Activated naive CD4-positive, alpha-beta T cell treated with anti-CD3 and anti-CD28 coated beads, Interleukin-2, amount 50 U/mL, for 24 hours (primary cell): ENCODE measurements around the gene TRIM29.

Experiments
- H3K27ac Mint-ChIP-seq: one replicate; pipeline ENCODE4 v1.8.0; 2021; ENCODE audit warnings: mild to moderate bottlenecking, mixed read lengths
- H3K27me3 Mint-ChIP-seq: one replicate; pipeline ENCODE4 v1.8.0; 2021; ENCODE audit warnings: mixed read lengths
- H3K36me3 Mint-ChIP-seq: one replicate; pipeline ENCODE4 v1.8.0; 2021; ENCODE audit warnings: mixed read lengths
- H3K4me1 Mint-ChIP-seq: one replicate; pipeline ENCODE4 v1.8.0; 2021; ENCODE audit warnings: mixed read lengths
- H3K4me3 Mint-ChIP-seq: one replicate; pipeline ENCODE4 v1.8.0; 2021; ENCODE audit warnings: mild to moderate bottlenecking, mixed read lengths
- H3K9me3 Mint-ChIP-seq: one replicate; pipeline ENCODE4 v1.8.0; 2021; ENCODE audit warnings: mixed read lengths

The TRIM29 gene

DNA sequence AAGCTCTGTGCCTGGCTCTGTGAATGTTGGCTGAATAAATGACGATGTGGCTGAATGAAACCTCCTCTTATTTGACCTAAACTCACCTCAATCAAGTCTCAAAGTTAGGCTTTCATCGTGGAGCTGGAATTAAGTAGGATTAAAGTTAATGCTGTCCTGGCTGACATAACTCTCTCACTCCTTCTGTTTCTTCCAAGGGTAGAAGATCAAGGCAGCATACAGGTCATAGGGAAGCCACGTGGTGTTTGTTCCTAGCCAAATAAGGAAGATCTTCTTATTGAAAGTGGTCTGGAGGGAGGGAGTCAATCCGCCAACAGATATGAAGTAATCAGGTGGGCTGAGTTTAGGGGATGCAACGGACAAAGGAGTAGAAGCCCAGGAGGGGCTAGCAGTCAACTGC is 59.5 kb downstream of the TRIM29 start:
- no peaks in the 10 kb centered on the region for H3K9me3 Mint-ChIP-seq
- no peaks in the 10 kb centered on the region for H3K4me1 Mint-ChIP-seq
- H3K27me3 Mint-ChIP-seq = peaks cover 11% of the 10 kb centered on the region
- no peak overlapping the region for H3K4me3 Mint-ChIP-seq
- no peak overlapping the region for H3K27ac Mint-ChIP-seq
- H3K36me3 Mint-ChIP-seq = peaks cover 3% of the 10 kb centered on the region

- H3K27ac Mint-ChIP-seq = no peak overlapping the region
- H3K36me3 Mint-ChIP-seq = no peaks in the 10 kb centered on the region
- H3K4me1 Mint-ChIP-seq = no peaks in the 10 kb centered on the region
- H3K9me3 Mint-ChIP-seq = no peaks in the 10 kb centered on the region
- peaks cover 9% of the 10 kb centered on the region for H3K27me3 Mint-ChIP-seq
- no peak overlapping the region for H3K4me3 Mint-ChIP-seq
Measured at GRCh38 chr11:120074076-120074475, 63.8 kb downstream of the TRIM29 start.

DNA sequence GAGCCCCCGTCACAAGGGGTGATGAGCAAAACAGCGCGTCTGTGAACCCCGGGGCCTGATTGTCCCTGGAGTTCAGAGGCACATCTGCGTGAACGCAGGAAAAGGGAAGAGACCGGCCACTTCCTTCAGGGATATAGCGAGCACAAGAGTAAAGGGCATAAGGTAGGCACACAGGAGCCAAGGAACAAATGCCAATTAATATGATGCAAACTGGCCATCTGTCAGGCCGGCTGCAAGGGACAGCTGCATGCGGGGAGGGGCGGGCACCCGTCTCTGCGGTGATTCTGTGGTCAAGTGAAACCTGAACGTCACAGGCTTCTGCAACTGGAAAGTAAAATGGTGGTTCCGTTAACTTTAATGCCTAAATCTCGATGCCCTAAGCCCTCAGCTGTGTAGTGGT is 64.7 kb downstream of the TRIM29 start:
- Mint-ChIP-seq H3K9me3 (no peaks in the 10 kb centered on the region), H3K4me1 (no peaks in the 10 kb centered on the region), H3K27me3 (peaks cover 10% of the 10 kb centered on the region)

DNA sequence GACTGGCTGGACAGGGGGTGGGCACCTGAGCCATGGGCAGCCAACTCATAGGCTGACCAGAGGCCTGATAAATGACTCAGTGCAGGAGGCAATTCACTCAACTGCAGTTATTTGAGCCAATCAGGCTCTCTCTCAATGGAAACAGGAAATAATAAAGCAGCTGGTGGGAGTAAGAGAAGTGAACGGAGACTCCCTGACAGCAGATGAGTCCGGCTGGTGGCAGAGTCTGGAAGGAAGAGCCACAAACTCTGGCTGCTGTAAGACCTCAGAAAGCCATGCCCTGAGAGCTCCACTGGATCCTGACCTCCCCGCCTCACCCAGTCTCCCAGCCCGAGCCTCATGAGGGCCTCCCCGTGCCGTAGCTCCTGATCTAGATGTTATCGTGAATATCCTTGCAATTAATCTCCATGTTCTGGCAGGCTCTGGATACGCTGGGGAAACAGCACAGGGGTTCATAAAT is 69.8 kb downstream of the TRIM29 start:
- Mint-ChIP-seq H3K36me3 (no peaks in the 10 kb centered on the region), H3K27me3 (peaks cover 10% of the 10 kb centered on the region), H3K4me3 (no peak overlapping the region), H3K9me3 (no peaks in the 10 kb centered on the region), H3K27ac (no peak overlapping the region), H3K4me1 (no peaks in the 10 kb centered on the region)

More for the DNA sequence above, 64.7 kb downstream of the TRIM29 start:
- Mint-ChIP-seq H3K36me3 (no peaks in the 10 kb centered on the region), H3K27ac (no peak overlapping the region), H3K4me3 (no peak overlapping the region)

- H3K4me1 Mint-ChIP-seq = no peaks in the 10 kb centered on the region
- H3K27ac Mint-ChIP-seq = no peak overlapping the region
- H3K27me3 Mint-ChIP-seq = peaks cover 10% of the 10 kb centered on the region
- no peaks in the 10 kb centered on the region for H3K36me3 Mint-ChIP-seq
- H3K4me3 Mint-ChIP-seq = no peak overlapping the region
- no peaks in the 10 kb centered on the region for H3K9me3 Mint-ChIP-seq
Measured at GRCh38 chr11:120067438-120068113, 70.3 kb downstream of the TRIM29 start.

DNA sequence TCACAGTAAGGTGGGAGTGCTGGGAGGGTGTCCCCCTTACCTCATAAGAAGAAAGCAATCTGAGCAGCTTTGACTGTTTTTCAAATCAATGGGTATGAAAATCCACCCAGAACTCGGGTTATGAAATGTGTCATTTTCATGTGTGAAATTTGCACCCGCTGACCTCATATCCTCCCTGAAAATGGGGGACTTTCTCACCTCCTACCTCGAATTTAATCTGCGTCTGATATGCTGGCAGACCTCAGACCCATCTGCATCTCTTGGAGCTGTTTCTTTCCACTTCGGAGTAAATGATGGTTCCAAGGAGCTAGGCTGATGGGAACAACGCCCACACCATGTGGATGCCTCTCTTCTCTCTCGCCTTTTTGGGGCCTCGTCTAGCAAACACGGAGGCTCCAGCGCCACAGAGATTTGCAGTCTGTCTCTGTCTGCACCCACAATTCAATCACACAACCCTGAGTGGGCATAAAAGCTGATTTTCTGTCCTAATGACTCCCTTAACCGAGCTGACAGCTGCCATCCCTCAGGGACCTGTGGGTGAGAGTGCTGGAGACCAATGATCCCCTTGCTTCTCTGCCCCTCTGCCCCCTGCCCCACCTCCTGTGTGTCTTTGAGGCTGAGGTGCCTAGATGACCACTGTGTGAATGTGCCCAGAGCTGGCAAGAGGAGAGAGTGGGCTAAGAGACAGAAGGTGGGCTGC is 71.0 kb downstream of the TRIM29 start:
- Mint-ChIP-seq H3K4me1 (no peaks in the 10 kb centered on the region), H3K4me3 (no peak overlapping the region), H3K27ac (no peak overlapping the region), H3K9me3 (no peaks in the 10 kb centered on the region), H3K36me3 (no peaks in the 10 kb centered on the region), H3K27me3 (peaks cover 12% of the 10 kb centered on the region)

GRCh38 chr11:120065876-120066275 is 72.0 kb downstream of the TRIM29 start:
- Mint-ChIP-seq H3K4me1 (no peaks in the 10 kb centered on the region), H3K27ac (no peak overlapping the region), H3K27me3 (peaks cover 16% of the 10 kb centered on the region), H3K9me3 (no peaks in the 10 kb centered on the region), H3K36me3 (no peaks in the 10 kb centered on the region), H3K4me3 (no peak overlapping the region)

DNA sequence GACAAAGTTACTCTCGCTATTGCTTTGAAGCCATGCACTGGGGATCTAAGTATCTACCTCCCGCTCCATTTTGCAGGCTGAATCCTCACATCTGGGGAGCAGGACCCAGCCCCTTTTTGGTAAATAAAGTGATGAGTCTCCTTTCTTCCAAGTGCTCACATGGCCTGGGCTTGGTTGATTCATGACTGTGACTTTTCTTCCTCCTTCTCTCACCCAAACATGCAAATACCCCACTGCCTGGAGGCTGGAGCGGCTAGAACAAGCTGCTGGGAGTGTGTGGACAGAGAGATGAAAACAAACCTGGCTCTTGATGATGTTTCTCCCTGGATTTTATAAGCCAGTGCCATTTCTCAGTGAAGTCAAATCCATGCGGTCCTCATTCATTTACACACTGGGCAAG is 72.7 kb downstream of the TRIM29 start:
- Mint-ChIP-seq H3K27ac (no peak overlapping the region), H3K36me3 (no peaks in the 10 kb centered on the region), H3K4me3 (no peak overlapping the region), H3K27me3 (peaks cover 17% of the 10 kb centered on the region), H3K4me1 (no peaks in the 10 kb centered on the region), H3K9me3 (no peaks in the 10 kb centered on the region)

DNA sequence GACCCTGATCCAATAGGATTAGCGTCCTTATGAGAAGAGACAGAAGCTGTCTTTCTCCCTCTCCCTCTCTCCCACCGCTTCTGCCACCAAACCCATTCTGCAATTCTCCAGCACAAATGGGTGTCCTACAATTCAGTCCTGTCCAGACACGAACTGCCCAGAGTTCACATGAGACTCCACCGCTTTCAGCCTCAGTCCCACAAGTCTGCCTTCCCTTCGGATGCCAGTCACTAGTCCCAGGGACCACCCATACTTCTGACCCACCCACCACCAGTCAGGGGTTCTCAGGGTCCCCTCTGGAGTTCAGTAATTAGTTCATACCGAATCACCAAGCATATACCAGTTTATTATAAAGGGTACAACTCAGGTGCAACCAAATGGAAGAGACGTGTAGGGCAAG is 73.6 kb downstream of the TRIM29 start:
- no peaks in the 10 kb centered on the region for H3K4me1 Mint-ChIP-seq
- H3K27me3 Mint-ChIP-seq = peaks cover 16% of the 10 kb centered on the region
- H3K4me3 Mint-ChIP-seq = no peak overlapping the region
- H3K27ac Mint-ChIP-seq = no peak overlapping the region
- H3K36me3 Mint-ChIP-seq = no peaks in the 10 kb centered on the region
- H3K9me3 Mint-ChIP-seq = no peaks in the 10 kb centered on the region

DNA sequence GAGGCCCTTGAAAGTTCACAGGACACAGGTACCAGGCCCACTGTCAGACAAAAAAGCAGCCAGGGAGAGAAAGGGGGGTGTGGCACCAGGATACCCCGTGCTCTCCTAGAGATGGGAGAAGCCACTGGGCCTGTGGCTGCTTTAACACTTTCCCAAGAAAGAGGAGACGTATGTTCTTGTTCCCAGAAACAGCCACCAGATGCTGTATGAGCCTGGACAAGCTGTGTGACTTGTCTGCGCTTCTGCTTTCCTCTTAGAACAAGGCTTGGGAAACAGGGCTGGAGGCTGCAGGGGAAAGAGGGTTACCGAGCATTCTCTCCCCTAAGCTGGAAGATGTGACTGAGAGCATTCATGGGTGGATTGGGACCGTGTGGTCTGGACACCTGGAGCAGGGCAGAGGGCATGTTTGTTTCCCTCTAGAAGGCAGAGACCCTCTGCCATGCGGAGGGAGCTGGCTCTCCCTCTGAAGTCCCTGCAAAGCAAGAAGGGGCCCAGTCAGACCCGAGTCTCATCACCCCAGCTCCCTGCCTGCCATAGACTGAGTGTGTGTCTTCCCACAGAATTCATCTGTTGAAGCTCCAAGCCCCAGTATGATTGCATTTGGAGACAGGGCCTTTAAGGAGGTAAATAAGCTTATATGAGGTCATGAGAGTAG is 74.1 kb downstream of the TRIM29 start:
- H3K27ac Mint-ChIP-seq = no peak overlapping the region
- H3K9me3 Mint-ChIP-seq = no peaks in the 10 kb centered on the region
- peaks cover 16% of the 10 kb centered on the region for H3K27me3 Mint-ChIP-seq
- no peak overlapping the region for H3K4me3 Mint-ChIP-seq
- H3K4me1 Mint-ChIP-seq = no peaks in the 10 kb centered on the region
- H3K36me3 Mint-ChIP-seq = no peaks in the 10 kb centered on the region

GRCh38 chr11:120062561-120062930 is 75.4 kb downstream of the TRIM29 start:
- Mint-ChIP-seq H3K27me3 (peaks cover 14% of the 10 kb centered on the region), H3K4me1 (no peaks in the 10 kb centered on the region), H3K9me3 (no peaks in the 10 kb centered on the region), H3K4me3 (no peak overlapping the region), H3K27ac (no peak overlapping the region), H3K36me3 (no peaks in the 10 kb centered on the region)

DNA sequence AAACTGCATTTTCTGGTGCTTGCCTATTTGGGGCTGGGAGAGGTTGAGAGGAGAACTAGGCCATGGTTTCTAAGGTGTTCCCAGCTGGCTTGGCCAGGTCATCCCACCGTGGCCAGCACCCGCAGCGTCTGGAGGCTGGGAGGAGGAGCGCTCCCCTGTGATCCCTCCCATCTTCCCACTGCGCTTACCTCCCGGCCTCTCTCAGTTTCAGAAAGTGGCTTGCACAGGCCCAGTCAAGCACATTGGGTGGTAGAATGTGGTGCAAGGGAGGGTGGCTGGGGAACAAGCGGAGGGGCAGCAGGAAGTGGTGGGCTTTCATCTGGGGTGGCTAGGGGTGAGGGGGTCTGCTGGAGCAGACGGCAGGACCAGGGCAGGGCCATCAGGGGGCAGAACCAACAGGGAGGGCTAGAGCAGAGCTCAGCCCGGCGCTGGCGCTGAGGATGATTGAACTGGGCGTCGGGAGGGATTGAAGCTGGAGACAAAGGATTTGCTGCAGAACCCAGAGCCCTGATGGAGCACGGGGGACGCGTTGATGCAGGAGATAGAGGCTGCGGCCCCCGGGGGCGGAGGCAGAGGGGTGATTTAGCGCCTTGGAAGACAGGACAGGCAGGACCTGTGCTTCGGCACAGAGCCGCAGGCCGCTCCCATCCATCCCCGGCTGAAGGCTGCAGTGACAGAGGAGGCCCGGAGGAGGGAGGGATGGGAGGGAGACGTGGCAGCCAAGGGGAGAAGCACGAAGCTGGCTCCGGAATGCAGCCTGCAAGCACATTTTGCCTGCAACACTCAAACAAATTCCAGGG is 76.0 kb downstream of the TRIM29 start:
- Mint-ChIP-seq H3K27ac (no peak overlapping the region), H3K36me3 (no peaks in the 10 kb centered on the region), H3K27me3 (peaks cover 14% of the 10 kb centered on the region), H3K4me1 (no peaks in the 10 kb centered on the region), H3K4me3 (no peak overlapping the region), H3K9me3 (no peaks in the 10 kb centered on the region)
